Measurements from ENCODE around the gene KRTAP5-10.
"Not testable (repeated sequence)": the region's sequence is repeated elsewhere in the genome, so short reads cannot be mapped to it uniquely, and the experiment has no call there.

GRCh38 chr11:71576688-71577465 lies 11.5 kb downstream of the KRTAP5-10 start:
- TF ChIP-seq EP300, POLR2A (IDR thresholded peaks at IDR 0.05): not testable (repeated sequence)

Measured in tibial nerve (tissue), 3 donors.